Smooth muscle cell (in vitro differentiated cells): ENCODE results near the gene FARP1. TPM values are rescaled to one million over a fixed set of nuclear protein-coding genes. Genes with fewer than 3 reads are reported as not detected.
A peak's percentile ranks its signal among the peaks of the same experiment; 100 is the strongest.

ENCODE experiments used
- DNase-seq: peaks from one replicate; lab custom pipeline; 2025; ENCODE audit not compliant: unreplicated experiment; lab: John Stamatoyannopoulos, UW
- H2AFZ ChIP-seq: fragments of 200-600 bp; sonication (generic); 2 replicates; pipeline ENCODE4 v1.6.0; 2016; ENCODE audit warnings: antibody characterized with exemption, low read depth, mild to moderate bottlenecking
- H3F3A ChIP-seq: fragments of 200-600 bp; sonication (generic); 2 replicates; pipeline ENCODE4 v1.6.0; 2017; ENCODE audit warnings: antibody characterized with exemption, low read depth
- H3K27ac ChIP-seq: fragments of 200-600 bp; sonication (generic); 2 replicates; pipeline ENCODE4 v1.5.1; 2016; ENCODE audit warnings: low read depth, mild to moderate bottlenecking
- H3K27me3 ChIP-seq: fragments of 200-600 bp; sonication (generic); 2 replicates; pipeline ENCODE4 v1.6.1; 2016; ENCODE audit warnings: low read depth, mild to moderate bottlenecking
- H3K36me3 ChIP-seq: fragments of 200-600 bp; sonication (generic); 2 replicates; pipeline ENCODE4 v1.5.1; 2016; ENCODE audit warnings: low read depth
- H3K4me1 ChIP-seq: fragments of 200-600 bp; sonication (generic); 2 replicates; pipeline ENCODE4 v1.5.1; 2016; ENCODE audit warnings: low read depth
- H3K4me2 ChIP-seq: fragments of 200-600 bp; sonication (generic); 2 replicates; pipeline ENCODE4 v1.6.0; 2016; ENCODE audit warnings: mild to moderate bottlenecking
- H3K4me3 ChIP-seq: fragments of 200-600 bp; sonication (generic); 2 replicates; pipeline ENCODE4 v1.5.1; 2016; ENCODE audit warnings: mild to moderate bottlenecking
- H3K79me2 ChIP-seq: fragments of 200-600 bp; sonication (generic); 2 replicates; pipeline ENCODE4 v1.6.0; 2016; ENCODE audit warnings: low read depth, mild to moderate bottlenecking
- H3K9ac ChIP-seq: fragments of 200-600 bp; sonication (generic); 2 replicates; pipeline ENCODE4 v1.6.0; 2016; ENCODE audit warnings: low read depth
- H3K9me3 ChIP-seq: fragments of 200-600 bp; sonication (generic); replicated peaks from 2 replicates; pipeline ENCODE4 v1.5.1; 2016; ENCODE audit warnings: low read depth
- H4K20me1 ChIP-seq: fragments of 200-600 bp; sonication (generic); 2 replicates; pipeline ENCODE4 v1.6.0; 2016; ENCODE audit warnings: low read depth
- WGBS: methylation state at CpG from one replicate; pipeline ENCODE4 v1.1.7; 2016; ENCODE audit warnings: low lambda C conversion rate; 5-methylcytosine and 5-hydroxymethylcytosine counted together
- polyA plus RNA-seq: library from polyadenylated mRNA; unstranded; fragments of >200 nt; fragmentation: Nextera tagmentation; extraction: Ambion mirVana; gene quantifications from 2 replicates; pipeline ENCODE4 v1.2.1, GENCODE V29; 2016
- total RNA-seq: library from RNA; depleted of rRNA; stranded (reverse); fragments of >200 nt; gene quantifications from 2 replicates; pipeline ENCODE4 v1.2.3, GENCODE V29; 2014
- TF ChIP-seq, protein P1 (sequence below): fragments of 200-600 bp; sonication (generic); IDR thresholded peaks from 2 replicates; pipeline ENCODE4 v1.5.1; 2017; ENCODE audit warnings: borderline replicate concordance, mild to moderate bottlenecking, antibody characterized with exemption; ENCODE audit not compliant: insufficient read depth, poor library complexity, severe bottlenecking

The FARP1 gene
- total and polyA plus RNA-seq, 2 experiments from 2014 or later, result 59.4 to 104 TPM

DNA sequence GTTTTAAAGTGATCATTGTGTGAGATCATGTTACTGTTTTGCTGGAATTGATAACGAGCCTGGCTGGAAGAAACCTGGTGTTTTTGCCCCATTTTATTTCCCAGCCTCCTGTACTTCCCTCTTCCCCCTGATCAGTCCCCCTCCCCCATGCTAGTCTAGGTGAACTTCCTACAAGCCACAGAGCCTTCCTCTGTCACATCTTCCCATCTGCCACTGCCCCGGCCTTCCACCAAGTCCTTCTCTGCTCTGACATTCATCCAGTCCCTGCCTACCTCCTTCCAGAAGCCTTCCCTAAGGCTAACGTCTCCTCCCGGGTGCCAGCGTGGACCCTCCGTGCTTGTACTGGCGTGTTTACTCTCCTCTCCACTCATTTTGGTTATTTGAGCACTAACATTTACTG, 14.3 kb downstream of the FARP1 start:
- TF ChIP-seq, protein P1, sequence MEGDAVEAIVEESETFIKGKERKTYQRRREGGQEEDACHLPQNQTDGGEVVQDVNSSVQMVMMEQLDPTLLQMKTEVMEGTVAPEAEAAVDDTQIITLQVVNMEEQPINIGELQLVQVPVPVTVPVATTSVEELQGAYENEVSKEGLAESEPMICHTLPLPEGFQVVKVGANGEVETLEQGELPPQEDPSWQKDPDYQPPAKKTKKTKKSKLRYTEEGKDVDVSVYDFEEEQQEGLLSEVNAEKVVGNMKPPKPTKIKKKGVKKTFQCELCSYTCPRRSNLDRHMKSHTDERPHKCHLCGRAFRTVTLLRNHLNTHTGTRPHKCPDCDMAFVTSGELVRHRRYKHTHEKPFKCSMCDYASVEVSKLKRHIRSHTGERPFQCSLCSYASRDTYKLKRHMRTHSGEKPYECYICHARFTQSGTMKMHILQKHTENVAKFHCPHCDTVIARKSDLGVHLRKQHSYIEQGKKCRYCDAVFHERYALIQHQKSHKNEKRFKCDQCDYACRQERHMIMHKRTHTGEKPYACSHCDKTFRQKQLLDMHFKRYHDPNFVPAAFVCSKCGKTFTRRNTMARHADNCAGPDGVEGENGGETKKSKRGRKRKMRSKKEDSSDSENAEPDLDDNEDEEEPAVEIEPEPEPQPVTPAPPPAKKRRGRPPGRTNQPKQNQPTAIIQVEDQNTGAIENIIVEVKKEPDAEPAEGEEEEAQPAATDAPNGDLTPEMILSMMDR, result no peak
- Histone ChIP-seq H3K9me3 (no peaks in the 10 kb centered on the region), H3K27me3 (no peaks in the 10 kb centered on the region), H3F3A (no peaks in the 10 kb centered on the region), H3K79me2 (peaks cover 95% of the 10 kb centered on the region), H3K4me3 (no peak overlapping the region), H3K4me2 (peak overlapping the region; percentile 5), H3K36me3 (no peaks in the 10 kb centered on the region), H4K20me1 (peaks cover 87% of the 10 kb centered on the region), H3K9ac (no peak overlapping the region), H2AFZ (no peak overlapping the region), H3K27ac (peak overlapping the region; percentile 21), H3K4me1 (peaks cover 4% of the 10 kb centered on the region)
- DNase-seq, result no peak
- 80% methylated on average over 7 of the region's 7 CpGs for WGBS

DNA sequence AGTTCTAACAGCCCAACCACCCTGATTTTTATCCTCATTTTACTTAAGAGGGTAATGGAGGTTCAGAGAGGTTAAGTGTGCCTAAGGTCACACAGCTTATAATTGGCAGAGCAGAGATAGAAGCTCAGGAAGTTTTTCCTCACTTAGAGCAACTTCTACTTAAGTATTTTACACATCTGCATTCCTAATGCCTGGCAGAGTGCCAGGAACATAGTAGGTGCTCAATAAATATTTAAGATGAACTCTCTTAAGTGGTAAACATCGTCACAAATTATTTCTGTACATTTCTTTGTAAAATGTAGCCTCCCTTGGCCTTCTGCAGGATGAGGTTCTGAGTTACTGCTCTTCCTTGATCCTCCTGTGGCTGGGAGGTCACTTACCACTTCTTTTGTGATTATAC, 14.7 kb downstream of the FARP1 start:
- Histone ChIP-seq H3K27ac (peak overlapping the region; percentile 21), H3K4me2 (peak overlapping the region; percentile 5), H4K20me1 (peaks cover 87% of the 10 kb centered on the region), H3K79me2 (peaks cover 97% of the 10 kb centered on the region), H3K27me3 (no peaks in the 10 kb centered on the region), H3K4me3 (no peak overlapping the region), H3F3A (no peaks in the 10 kb centered on the region), H3K36me3 (no peaks in the 10 kb centered on the region), H3K4me1 (peaks cover 4% of the 10 kb centered on the region), H3K9me3 (no peaks in the 10 kb centered on the region), H3K9ac (no peak overlapping the region), H2AFZ (no peak overlapping the region)
- 88% methylated on average over 1 of the region's 1 CpG for WGBS
- no peak for DNase-seq
- TF ChIP-seq, protein P1, result no peak

DNA sequence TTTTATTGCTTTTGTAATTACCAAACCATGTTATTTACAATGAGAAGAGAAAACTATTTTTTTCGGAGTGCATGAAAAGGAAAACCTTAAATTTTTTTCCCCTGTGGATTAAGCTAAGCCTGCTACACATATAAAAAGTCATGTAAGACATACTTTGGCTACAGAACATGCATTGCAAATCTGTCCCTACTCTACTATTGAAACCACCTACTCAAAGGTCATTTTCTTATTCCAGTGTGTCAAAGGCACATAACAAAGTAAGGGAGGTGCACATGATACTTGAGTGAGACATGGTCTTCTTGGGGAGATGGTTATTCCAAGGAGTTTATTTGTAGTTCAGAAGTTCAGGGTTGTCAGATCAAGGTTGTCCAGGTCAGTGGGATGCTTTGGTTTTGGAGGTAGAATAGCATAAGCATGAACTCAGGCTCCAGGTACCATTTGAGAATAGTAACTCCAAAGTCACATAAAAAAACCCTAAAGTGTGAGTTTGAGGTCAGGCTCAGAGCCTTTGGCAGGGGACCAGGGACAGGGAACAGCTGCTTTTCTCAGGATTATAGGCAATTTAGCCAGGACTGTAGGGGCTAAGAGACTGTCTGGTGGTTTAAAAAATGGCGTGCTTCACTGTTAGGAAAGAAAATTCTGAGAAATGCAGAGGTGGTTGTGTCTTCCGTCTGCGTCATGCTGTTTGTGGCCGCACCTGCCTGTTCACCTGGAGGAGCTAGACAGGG, 15.4 kb downstream of the FARP1 start:
- Histone ChIP-seq H3K9ac (no peak overlapping the region), H3K9me3 (no peaks in the 10 kb centered on the region), H3K27ac (no peak overlapping the region), H3K79me2 (peaks cover 99% of the 10 kb centered on the region), H2AFZ (no peak overlapping the region), H3K4me1 (peaks cover 4% of the 10 kb centered on the region), H3K4me2 (no peak overlapping the region), H3F3A (no peaks in the 10 kb centered on the region), H3K27me3 (no peaks in the 10 kb centered on the region), H3K36me3 (no peaks in the 10 kb centered on the region), H4K20me1 (peaks cover 90% of the 10 kb centered on the region), H3K4me3 (no peak overlapping the region)
- no peak for DNase-seq
- TF ChIP-seq, protein P1, result no peak
- 90% methylated on average over 5 of the region's 5 CpGs for WGBS

DNA sequence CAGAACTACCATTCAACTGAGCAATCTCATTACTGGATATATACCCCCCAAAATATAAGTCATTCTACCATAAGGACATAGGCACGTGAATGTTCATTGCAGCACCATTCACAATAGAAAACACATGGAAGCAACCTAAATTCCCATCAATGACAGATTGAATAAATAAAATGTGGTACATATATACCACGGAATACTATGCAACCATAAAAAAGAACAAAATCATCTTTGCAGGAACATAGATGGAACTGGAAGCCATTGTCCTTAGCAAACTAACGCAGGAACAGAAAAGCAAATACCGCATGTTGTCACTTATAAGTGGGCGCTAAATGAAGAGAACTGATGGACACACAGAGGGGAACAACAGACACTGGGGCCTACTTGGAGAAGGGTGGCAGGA, 20.0 kb downstream of the FARP1 start:
- Histone ChIP-seq H3K36me3 (no peaks in the 10 kb centered on the region), H3K27me3 (no peaks in the 10 kb centered on the region), H3K9ac (no peak overlapping the region), H3K27ac (no peak overlapping the region), H2AFZ (no peak overlapping the region), H4K20me1 (peaks cover 80% of the 10 kb centered on the region), H3K4me2 (no peak overlapping the region), H3K4me1 (no peaks in the 10 kb centered on the region), H3F3A (no peaks in the 10 kb centered on the region), H3K79me2 (peaks cover 100% of the 10 kb centered on the region), H3K4me3 (no peak overlapping the region), H3K9me3 (no peaks in the 10 kb centered on the region)
- no peak for DNase-seq
- over 99% methylated on average over 5 of the region's 5 CpGs for WGBS
- TF ChIP-seq, protein P1, result no peak
